ENCODE results near the gene AIRE.

DNA sequence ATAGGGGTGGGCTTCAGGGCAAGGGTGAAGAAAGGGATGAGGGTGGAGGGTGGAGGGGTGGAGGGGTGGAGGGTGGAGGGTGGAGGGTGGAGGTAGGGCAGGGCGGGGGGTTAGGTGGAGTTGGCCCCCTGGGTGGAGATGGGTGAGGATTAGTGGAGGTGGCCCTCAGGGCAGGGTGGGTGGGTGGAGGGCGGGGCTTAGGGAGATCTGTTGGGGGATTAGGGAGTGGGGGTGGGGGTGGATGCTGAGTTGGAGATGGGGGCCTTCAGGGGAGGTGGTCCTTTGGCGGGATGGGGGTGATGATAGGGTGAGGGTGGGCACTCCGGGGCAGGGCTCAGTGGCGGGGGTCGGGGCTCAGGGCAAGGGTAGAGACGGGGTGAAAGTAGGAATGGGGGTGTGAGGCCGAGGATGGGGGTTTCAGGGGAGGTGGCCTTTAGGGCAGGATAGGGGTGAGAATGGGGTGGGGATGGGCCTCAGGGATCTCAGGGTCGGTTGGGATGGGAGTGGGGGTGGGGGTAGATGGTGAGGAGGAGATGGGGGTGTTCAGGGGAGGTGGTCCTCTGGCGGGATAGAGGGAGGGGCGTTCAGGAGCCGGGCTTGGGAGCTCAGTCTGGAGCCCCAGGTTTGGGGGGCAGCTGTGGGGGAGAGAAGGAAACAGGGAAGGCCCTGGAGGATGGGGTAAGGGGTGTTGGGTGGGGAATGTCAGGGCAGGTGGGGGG lies 23.2 kb upstream of the AIRE start:
- TF ChIP-seq EZH2 (IDR thresholded peaks at IDR 0.05; ENCODE audit: borderline replicate concordance, low read depth, low read length, severe bottlenecking), result no peak
- TF ChIP-seq, protein P1, sequence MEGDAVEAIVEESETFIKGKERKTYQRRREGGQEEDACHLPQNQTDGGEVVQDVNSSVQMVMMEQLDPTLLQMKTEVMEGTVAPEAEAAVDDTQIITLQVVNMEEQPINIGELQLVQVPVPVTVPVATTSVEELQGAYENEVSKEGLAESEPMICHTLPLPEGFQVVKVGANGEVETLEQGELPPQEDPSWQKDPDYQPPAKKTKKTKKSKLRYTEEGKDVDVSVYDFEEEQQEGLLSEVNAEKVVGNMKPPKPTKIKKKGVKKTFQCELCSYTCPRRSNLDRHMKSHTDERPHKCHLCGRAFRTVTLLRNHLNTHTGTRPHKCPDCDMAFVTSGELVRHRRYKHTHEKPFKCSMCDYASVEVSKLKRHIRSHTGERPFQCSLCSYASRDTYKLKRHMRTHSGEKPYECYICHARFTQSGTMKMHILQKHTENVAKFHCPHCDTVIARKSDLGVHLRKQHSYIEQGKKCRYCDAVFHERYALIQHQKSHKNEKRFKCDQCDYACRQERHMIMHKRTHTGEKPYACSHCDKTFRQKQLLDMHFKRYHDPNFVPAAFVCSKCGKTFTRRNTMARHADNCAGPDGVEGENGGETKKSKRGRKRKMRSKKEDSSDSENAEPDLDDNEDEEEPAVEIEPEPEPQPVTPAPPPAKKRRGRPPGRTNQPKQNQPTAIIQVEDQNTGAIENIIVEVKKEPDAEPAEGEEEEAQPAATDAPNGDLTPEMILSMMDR (IDR thresholded peaks at IDR 0.05; ENCODE audit: borderline replicate concordance, extremely low read depth, low read length, poor library complexity, severe bottlenecking), result no peak
